Middle frontal gyrus (tissue), 1 donor: Measurements from ENCODE around the gene BBS1.
"Not testable (repeated sequence)": the region's sequence is repeated elsewhere in the genome, so short reads cannot be mapped to it uniquely, and the experiment has no call there.

Experiments
- DNase-seq: peaks from one replicate; pipeline ENCODE4 v3.0.0-alpha.2; 2015; ENCODE audit warnings: low spot score; ENCODE audit errors: extremely low spot score

BBS1 gene

GRCh38 chr11:66570850-66571180 is 60.4 kb downstream of the BBS1 start:
- no peak for DNase-seq

DNA sequence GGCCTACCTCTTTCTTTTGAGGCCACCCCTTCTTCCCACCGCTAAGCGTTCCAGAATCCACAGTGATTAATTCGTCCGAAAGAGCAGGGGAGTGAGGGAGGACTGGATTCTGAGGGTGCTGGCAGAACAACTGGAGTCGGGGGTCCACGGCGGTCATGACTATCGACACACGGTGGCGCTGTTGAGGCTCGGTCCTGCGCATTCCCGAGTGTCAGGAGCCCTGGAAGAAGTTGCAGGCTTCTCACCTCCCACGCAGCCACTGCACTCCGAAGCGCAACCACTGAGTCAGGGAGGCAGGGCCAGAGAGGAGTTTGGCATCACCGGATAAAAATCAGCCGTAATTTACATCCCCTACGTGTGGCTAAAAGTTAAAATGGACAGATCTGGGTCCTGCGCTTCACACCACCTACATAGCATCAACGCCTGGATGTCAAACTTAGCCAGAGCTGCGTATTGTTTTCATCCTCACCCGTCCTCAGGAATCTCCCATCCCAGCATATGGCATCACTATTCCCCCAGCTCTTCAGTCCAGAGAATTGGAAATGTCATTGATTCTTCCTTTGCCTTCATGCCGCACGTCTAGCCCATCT is 68.7 kb downstream of the BBS1 start:
- DNase-seq, result peak; percentile 61

DNA sequence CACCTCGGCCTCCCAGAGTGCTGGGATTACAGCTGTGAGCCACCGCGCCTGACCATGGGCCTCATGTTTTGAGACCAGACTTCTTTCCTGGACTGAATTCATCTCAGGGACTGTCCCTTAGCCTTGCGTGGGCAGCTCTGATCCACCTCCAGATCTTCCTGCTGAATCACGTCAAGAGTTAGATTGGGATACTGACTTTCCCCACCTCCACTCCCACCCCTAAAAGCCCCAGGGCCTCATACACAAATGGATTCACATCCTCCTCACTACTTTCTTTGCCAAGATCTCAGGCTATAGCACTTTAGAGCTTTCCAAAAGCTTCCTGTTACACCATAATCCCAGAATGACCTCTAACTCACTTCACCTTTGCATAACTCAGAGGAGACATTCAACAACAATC is 70.4 kb downstream of the BBS1 start:
- no peak for DNase-seq

DNA sequence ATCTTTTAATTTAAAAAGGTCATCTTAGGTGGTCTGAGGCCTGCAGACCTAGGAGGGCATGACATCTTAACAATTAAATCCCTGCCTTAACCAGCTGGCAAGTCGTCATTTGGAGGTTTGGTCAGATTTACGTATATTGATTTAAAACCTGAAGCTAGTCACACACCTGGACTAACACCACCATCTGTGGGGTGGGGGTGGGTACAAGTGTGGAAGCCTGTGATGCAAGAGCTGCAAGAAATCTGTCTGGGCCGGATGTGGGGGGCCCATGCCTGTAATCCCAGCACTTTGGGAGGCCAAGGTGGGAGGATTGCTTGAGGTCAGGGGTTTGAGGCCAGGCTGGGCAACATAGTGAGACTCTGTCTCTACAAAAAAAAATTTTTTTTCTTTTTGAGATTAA is 70.8 kb downstream of the BBS1 start:
- no peak for DNase-seq

DNA sequence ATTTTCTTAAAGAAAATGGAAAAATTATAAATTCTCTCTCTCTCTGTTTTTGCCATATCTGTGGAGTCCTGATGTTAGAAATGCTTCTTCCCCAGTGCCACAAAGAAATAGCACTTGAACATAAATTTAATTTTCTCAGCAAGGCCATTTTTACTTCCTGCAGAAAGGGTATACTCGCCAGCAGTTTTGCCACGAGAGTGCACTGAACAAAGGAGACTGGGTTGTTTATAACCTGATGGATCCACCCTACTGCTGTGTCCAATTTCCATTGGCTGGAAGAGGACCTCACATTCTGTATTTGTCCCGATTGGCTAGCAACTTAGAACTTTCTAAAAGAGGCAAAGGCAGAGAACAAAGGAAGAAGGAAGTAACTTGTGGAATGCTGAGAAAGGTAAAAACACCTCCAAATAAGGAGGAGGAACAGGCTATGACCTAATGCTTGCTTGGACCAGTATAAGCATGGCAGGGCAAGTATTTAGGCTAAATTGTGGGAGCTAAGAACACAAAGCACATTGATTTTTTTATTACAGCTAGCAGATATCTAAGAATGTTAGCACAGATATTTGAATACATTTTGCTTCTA is 72.2 kb downstream of the BBS1 start:
- not testable (repeated sequence) for DNase-seq
